Endothelial cell of umbilical vein (primary cell): ENCODE measurements around the gene CUBN.

Experiments used
- FOS ChIP-seq: IDR thresholded peaks from 2 replicates; pipeline ENCODE4 v1.6.1; 2011; ENCODE audit warnings: mild to moderate bottlenecking, low read length, moderate library complexity, borderline replicate concordance; ENCODE audit not compliant: insufficient read depth
- MYC ChIP-seq: IDR thresholded peaks from one replicate; pipeline ENCODE4 v1.6.1; 2011; ENCODE audit warnings: mild to moderate bottlenecking, low read depth, low read length
- POLR2A ChIP-seq: IDR thresholded peaks from 2 replicates; pipeline ENCODE4 v1.6.1; 2012; ENCODE audit warnings: low read depth, mild to moderate bottlenecking, control low read depth, low read length
- POLR2AphosphoS5 ChIP-seq: IDR thresholded peaks from 2 replicates; pipeline ENCODE4 v1.6.1; 2012; ENCODE audit warnings: low read depth, mild to moderate bottlenecking, control low read depth, low read length, moderate library complexity; ENCODE audit not compliant: insufficient read depth
- TF ChIP-seq, protein P1 (sequence below), 2 donors: IDR thresholded peaks; 1 replicate in 1 of 2; 2 replicates in 1 of 2; pipeline ENCODE4 v1.5.1; 2011; ENCODE audit warnings: low read length in 2 of 2, mild to moderate bottlenecking in 2 of 2, moderate library complexity in 2 of 2, control low read depth in 1 of 2, inconsistent platforms in 1 of 2, low read depth in 1 of 2; ENCODE audit not compliant: insufficient read depth in 1 of 2; ENCODE audit errors: extremely low read depth in 1 of 2
- TF ChIP-seq, protein P2 (sequence below): IDR thresholded peaks from 2 replicates; pipeline ENCODE4 v1.6.1; 2011; ENCODE audit not compliant: insufficient read depth, insufficient read length

- no peak for TF ChIP-seq POLR2A
- TF ChIP-seq, protein P1, sequence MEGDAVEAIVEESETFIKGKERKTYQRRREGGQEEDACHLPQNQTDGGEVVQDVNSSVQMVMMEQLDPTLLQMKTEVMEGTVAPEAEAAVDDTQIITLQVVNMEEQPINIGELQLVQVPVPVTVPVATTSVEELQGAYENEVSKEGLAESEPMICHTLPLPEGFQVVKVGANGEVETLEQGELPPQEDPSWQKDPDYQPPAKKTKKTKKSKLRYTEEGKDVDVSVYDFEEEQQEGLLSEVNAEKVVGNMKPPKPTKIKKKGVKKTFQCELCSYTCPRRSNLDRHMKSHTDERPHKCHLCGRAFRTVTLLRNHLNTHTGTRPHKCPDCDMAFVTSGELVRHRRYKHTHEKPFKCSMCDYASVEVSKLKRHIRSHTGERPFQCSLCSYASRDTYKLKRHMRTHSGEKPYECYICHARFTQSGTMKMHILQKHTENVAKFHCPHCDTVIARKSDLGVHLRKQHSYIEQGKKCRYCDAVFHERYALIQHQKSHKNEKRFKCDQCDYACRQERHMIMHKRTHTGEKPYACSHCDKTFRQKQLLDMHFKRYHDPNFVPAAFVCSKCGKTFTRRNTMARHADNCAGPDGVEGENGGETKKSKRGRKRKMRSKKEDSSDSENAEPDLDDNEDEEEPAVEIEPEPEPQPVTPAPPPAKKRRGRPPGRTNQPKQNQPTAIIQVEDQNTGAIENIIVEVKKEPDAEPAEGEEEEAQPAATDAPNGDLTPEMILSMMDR (IDR thresholded peaks at IDR 0.05; ENCODE audit: extremely low read depth in 1 of 2, insufficient read depth in 1 of 2, low read depth in 1 of 2, low read length in 2 of 2) = no peak
- TF ChIP-seq POLR2AphosphoS5 = no peak
- no peak for TF ChIP-seq FOS
- TF ChIP-seq, protein P2, sequence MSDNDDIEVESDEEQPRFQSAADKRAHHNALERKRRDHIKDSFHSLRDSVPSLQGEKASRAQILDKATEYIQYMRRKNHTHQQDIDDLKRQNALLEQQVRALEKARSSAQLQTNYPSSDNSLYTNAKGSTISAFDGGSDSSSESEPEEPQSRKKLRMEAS = no peak
- no peak for TF ChIP-seq MYC
Measured at GRCh38 chr10:17125206-17125893, 4.3 kb downstream of the CUBN start.
